ENCODE measurements around the gene DNAAF9.

Gene DNAAF9

GRCh38 chr20:3410464-3410863 lies 3.0 kb upstream of the DNAAF9 start:
- DNase-seq (ENCODE audit: low read depth) = no peak

- DNase-seq (ENCODE audit: low read depth) = no peak
These were observed 1.9 kb upstream of the DNAAF9 start for GRCh38 chr20:3409417-3409816.

- no peak for DNase-seq (ENCODE audit: low read depth)
These were observed 535 bp upstream of the DNAAF9 start for GRCh38 chr20:3407771-3408637.

- DNase-seq (ENCODE audit: low read depth) = no peak
These were observed 909 bp downstream of the DNAAF9 start for GRCh38 chr20:3406481-3407039.

- no peak for DNase-seq (ENCODE audit: low read depth)
These were observed 1.6 kb downstream of the DNAAF9 start for GRCh38 chr20:3405696-3406358.

GRCh38 chr20:3405139-3405538 lies 2.3 kb downstream of the DNAAF9 start:
- no peak for DNase-seq (ENCODE audit: low read depth)

- no peak for DNase-seq (ENCODE audit: low read depth)
These were observed 3.1 kb downstream of the DNAAF9 start for GRCh38 chr20:3404402-3404801.

- no peak for DNase-seq (ENCODE audit: low read depth)
These were observed 3.7 kb downstream of the DNAAF9 start for GRCh38 chr20:3403741-3404140.

GRCh38 chr20:3402453-3402852 lies 5.0 kb downstream of the DNAAF9 start:
- DNase-seq (ENCODE audit: low read depth) = no peak

GRCh38 chr20:3400260-3401155 lies 7.0 kb downstream of the DNAAF9 start:
- DNase-seq (ENCODE audit: low read depth) = no peak

GRCh38 chr20:3398681-3399252 lies 8.7 kb downstream of the DNAAF9 start:
- DNase-seq (ENCODE audit: low read depth) = peak; percentile 21

- no peak for DNase-seq (ENCODE audit: low read depth)
These were observed 11.0 kb downstream of the DNAAF9 start for GRCh38 chr20:3396492-3396891.

GRCh38 chr20:3392756-3393155 lies 14.7 kb downstream of the DNAAF9 start:
- no peak for DNase-seq (ENCODE audit: low read depth)

- no peak for DNase-seq (ENCODE audit: low read depth)
These were observed 16.6 kb downstream of the DNAAF9 start for GRCh38 chr20:3390759-3391425.

GRCh38 chr20:3383878-3384495 lies 23.5 kb downstream of the DNAAF9 start:
- no peak for DNase-seq (ENCODE audit: low read depth)

- no peak for DNase-seq (ENCODE audit: low read depth)
These were observed 24.6 kb downstream of the DNAAF9 start for GRCh38 chr20:3382836-3383235.

- DNase-seq (ENCODE audit: low read depth) = no peak
These were observed 27.0 kb downstream of the DNAAF9 start for GRCh38 chr20:3380228-3381070.

- no peak for DNase-seq (ENCODE audit: low read depth)
These were observed 29.3 kb downstream of the DNAAF9 start for GRCh38 chr20:3378138-3378537.

GRCh38 chr20:3377644-3378043 lies 29.8 kb downstream of the DNAAF9 start:
- DNase-seq (ENCODE audit: low read depth) = no peak

- DNase-seq (ENCODE audit: low read depth) = no peak
These were observed 33.2 kb downstream of the DNAAF9 start for GRCh38 chr20:3374296-3374695.

All from GM04503 (cell line).